Ovary (tissue), 9 donors: ENCODE data around the gene NDUFS8. TPM values are rescaled to one million over a fixed set of nuclear protein-coding genes. Genes with fewer than 3 reads are reported as not detected.
A peak's percentile ranks its signal among the peaks of the same experiment; 100 is the strongest.

Experiments
- DNase-seq, 5 donors: peaks; one replicate each; pipeline ENCODE4 v3.0.0-alpha.2; 2019 to 2020
- H3K27ac ChIP-seq, 2 donors: fragments of 200-600 bp; one replicate each; pipeline versions ENCODE4 v1.5.1 to v1.8.0; 2019 to 2022
- H3K27me3 ChIP-seq: fragments of 200-600 bp; one replicate; pipeline ENCODE4 v1.8.0; 2022
- H3K36me3 ChIP-seq: fragments of 200-600 bp; sonication (generic); one replicate; pipeline ENCODE4 v1.5.1; 2019
- H3K4me1 ChIP-seq: one replicate; pipeline ENCODE4 v1.8.1; 2013; ENCODE audit warnings: mild to moderate bottlenecking, moderate library complexity; ENCODE audit not compliant: insufficient read depth
- H3K4me3 ChIP-seq: fragments of 200-600 bp; sonication (generic); one replicate; pipeline ENCODE4 v1.5.1; 2017
- H3K9me3 ChIP-seq, 2 donors: fragments of 200-600 bp in 1 of 2; sonication (generic) in 1 of 2; one replicate each; pipeline versions ENCODE4 v1.5.1 to v1.8.1; 2013 to 2019; ENCODE audit warnings: mild to moderate bottlenecking in 1 of 2, moderate library complexity in 1 of 2
- EP300 ChIP-seq: sonication (generic); formaldehyde crosslinking; IDR thresholded peaks from one replicate; pipeline ENCODE4 v1.6.1; 2017; ENCODE audit warnings: antibody characterized with exemption
- POLR2A ChIP-seq: fragments of 450-650 bp; IDR thresholded peaks from one replicate; pipeline ENCODE4 v1.6.1; 2017; ENCODE audit warnings: antibody characterized with exemption, mild to moderate bottlenecking, moderate library complexity
- WGBS, 3 donors: extraction: QIAGEN DNeasy Blood & Tissue Kit in 1 of 3; methylation state at CpG; one replicate each; pipeline versions ENCODE4 v1.1.5 to v1.1.7; 2013 to 2017; 5-methylcytosine and 5-hydroxymethylcytosine counted together
- intact Hi-C, 4 donors: fragments of 100-400 bp; cut with DNase I; formaldehyde crosslinking; loops; one replicate each; pipeline versions ENCODE4 v1.11.0 to v1.15.1; 2022 to 2023
- polyA plus RNA-seq, 2 donors: library from polyadenylated mRNA; stranded (reverse); fragments of 200-250 nt in 1 of 2; fragments of 350-450 nt in 1 of 2; fragmentation: Illumina TruSeq in 1 of 2; extraction: RNeasy Lipid Tissue Mini Kit (QIAGEN cat#74804) in 1 of 2; gene quantifications; one replicate each; pipeline ENCODE4 v1.2.3, GENCODE V29; 2013 to 2014
- total RNA-seq, 7 donors: library from RNA; depleted of rRNA in 2 of 7; stranded (reverse); fragments of >200 nt in 2 of 7; fragmentation: NEBNext Ultra II Directional in 3 of 7; extraction: Animal tissue kit (Norgen Biotek cat#: 25700) in 3 of 7; gene quantifications; one replicate each; pipeline versions ENCODE4 v1.1.0 to v1.2.4, GENCODE V29; 2016 to 2023
- TF ChIP-seq, protein P1 (sequence below), 3 donors: fragments of 450-650 bp in 2 of 3; fragments of 200-600 bp in 1 of 3; IDR thresholded peaks; one replicate each; pipeline versions ENCODE4 v1.5.1 to v1.8.0; 2016 to 2022; ENCODE audit warnings: antibody characterized with exemption in 3 of 3, mild to moderate bottlenecking in 1 of 3
- donor health status: DM: no; HTN: no; CAD: no; lungs with moderate emphysema.
- donor health status: DM: no; HTN: no; CAD: no.
- donor health status: Bipolar disorder and iron deficiency.
- donor health status: DM: yes; HTN: yes; CAD: no.
- donor health status: DM: no; HTN: no; CAD: no.
- donor health status: DM: yes; HTN: yes; CAD: no.

Gene NDUFS8
- total and polyA plus RNA-seq, 9 donors, result 15.3 to 163 (median 101) TPM

DNA sequence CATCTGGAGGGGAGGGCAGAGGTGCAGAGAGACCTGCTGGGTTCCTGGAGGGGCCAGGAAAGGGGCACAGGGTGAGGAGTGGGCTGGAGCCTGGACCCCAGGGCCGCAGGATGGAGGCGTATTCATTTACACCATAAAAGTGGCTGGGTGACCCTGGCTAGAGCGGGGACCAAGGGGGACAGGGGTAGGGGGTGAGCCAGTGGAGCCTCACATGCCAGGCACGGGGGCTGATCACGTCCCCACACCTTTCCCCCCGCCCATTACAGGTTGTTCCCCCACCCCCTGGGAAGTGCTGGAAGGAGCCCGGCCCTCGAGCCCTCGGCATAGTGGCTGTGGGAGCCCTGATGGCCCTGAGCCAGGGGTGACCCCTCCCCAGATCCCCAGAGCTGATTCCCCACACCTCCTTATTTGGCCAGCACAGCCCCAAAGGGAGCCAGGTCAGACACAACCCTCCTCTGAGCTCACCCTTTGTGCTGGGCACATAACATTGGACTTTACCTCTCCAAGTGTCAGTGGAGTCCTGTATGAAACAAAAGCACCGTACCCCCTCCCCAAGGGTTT, 9.1 kb downstream of the NDUFS8 start:
- DNase-seq, result peak in 3 of 5 donors; percentile 40 to 63 (median 60)
- H3K36me3 ChIP-seq, result no peaks in the 10 kb centered on the region
- intact Hi-C loops, result loop anchor here (5.0 to 10.0 kb wide), 5 partner anchors 55 to 165 kb away; partner anchors contain the start of gene CHKA (in 1 of the 4)

DNA sequence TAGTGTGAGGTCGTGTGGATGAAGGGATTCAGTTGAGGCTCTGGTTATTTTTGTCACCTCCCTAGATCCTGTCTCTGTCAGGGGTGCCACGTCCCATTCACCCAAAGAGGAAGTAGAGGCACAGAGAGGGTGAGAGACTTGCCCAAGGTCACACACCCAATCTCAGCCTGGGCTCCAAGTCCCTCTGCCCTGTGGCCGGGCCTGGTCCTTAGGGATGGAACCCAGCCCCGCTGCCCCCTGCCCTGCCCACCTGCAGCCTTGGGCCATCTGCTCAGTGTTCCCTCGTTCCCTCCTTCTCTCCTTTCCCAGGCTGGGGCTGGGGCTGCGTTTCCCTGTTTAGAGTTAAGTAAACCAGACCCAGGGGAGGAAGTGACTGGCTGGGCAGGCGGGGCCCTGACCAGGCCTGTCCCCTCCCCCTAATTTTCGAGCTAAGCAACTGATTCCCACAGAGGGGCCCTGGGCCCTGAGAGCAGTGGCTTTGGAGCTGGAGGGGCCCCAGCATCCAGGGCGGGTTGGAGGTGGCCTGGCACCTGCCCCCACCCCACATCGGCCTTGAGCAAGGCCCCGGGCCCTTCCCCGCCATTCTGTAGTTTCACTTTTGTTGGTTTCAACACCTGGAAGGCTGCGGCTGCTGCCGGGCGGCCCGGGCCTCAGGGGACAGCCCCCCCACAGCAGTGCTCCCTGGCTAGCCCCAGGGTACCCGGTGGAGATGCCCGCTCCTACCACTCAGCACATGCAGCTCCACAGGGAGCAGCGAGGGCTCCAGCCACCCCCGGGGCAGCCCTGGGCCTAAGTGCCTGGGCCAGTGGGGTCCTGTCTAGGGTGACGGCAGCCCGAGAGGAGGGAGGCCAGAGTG, 9.8 kb downstream of the NDUFS8 start:
- intact Hi-C loops, result loop anchor here in 3 of 4 donors (10.0 kb wide), 3 partner anchors 54 to 164 kb away; no protein-coding TSS in a partner anchor
- Histone ChIP-seq H3K36me3 (no peaks in the 10 kb centered on the region), H3K4me1 (peaks cover 14% of the 10 kb centered on the region), H3K9me3 (no peaks in the 10 kb centered on the region), H3K27ac (peak overlapping the region; percentile 70 to 84), H3K4me3 (peak overlapping the region; percentile 72), H3K27me3 (no peaks in the 10 kb centered on the region)
- TF ChIP-seq, protein P1, sequence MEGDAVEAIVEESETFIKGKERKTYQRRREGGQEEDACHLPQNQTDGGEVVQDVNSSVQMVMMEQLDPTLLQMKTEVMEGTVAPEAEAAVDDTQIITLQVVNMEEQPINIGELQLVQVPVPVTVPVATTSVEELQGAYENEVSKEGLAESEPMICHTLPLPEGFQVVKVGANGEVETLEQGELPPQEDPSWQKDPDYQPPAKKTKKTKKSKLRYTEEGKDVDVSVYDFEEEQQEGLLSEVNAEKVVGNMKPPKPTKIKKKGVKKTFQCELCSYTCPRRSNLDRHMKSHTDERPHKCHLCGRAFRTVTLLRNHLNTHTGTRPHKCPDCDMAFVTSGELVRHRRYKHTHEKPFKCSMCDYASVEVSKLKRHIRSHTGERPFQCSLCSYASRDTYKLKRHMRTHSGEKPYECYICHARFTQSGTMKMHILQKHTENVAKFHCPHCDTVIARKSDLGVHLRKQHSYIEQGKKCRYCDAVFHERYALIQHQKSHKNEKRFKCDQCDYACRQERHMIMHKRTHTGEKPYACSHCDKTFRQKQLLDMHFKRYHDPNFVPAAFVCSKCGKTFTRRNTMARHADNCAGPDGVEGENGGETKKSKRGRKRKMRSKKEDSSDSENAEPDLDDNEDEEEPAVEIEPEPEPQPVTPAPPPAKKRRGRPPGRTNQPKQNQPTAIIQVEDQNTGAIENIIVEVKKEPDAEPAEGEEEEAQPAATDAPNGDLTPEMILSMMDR (IDR thresholded peaks at IDR 0.05), result no peak
- TF ChIP-seq POLR2A (peak; percentile 12), EP300 (no peak)
- peak; percentile 61 to 73 (median 70) for DNase-seq
- WGBS, 3 donors, result 10 to 12% (median 11%) methylated on average over 17 to 22 of the region's 22 CpGs

More for the DNA sequence above, 9.1 kb downstream of the NDUFS8 start:
- no peaks in the 10 kb centered on the region for H3K9me3 ChIP-seq
- peak overlapping the region; percentile 70 to 84 for H3K27ac ChIP-seq
- WGBS, 3 donors, result 37 to 51% (median 43%) methylated on average over 8 to 10 of the region's 10 CpGs
- peak overlapping the region; percentile 72 for H3K4me3 ChIP-seq
- H3K27me3 ChIP-seq, result no peaks in the 10 kb centered on the region
- TF ChIP-seq POLR2A (no peak), EP300 (no peak)
- TF ChIP-seq, protein P1 (IDR thresholded peaks at IDR 0.05), result no peak
- peaks cover 14% of the 10 kb centered on the region for H3K4me1 ChIP-seq

DNA sequence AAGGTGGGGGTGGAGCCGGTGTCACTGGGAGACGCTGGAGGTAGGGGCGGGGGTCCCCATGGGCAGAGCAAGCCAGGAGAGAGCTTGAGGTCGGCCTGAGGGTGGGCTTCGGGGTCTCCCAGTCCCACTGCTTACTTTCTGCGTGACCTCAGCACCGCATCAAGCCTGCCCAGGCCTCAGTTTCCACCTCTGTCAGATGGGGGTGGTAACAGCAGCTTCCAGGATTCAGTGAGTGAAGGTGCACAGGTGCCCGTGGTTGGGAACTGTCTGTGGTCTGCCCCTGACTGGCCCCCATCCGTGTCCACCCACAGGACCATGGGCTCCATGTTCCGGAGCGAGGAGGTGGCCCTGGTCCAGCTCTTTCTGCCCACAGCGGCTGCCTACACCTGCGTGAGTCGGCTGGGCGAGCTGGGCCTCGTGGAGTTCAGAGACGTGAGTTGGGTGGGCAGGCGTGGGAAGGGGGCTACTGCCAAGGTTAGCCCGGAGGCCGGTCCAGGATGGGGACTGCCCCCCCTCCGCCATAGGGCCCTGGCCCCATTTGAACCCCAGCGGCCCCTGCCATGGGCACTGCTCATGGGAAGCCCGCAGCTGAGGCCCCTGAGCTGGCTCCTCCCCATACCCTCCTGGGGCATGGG, 10.6 kb downstream of the NDUFS8 start:
- peaks cover 14% of the 10 kb centered on the region for H3K4me1 ChIP-seq
- WGBS, 3 donors, result 75 to 76% (median 75%) methylated on average over 19 to 23 of the region's 23 CpGs

More for the DNA sequence above, 10.6 kb downstream of the NDUFS8 start:
- TF ChIP-seq, protein P1 (IDR thresholded peaks at IDR 0.05), result no peak
- TF ChIP-seq POLR2A (no peak), EP300 (no peak)
- H3K9me3 ChIP-seq, result no peaks in the 10 kb centered on the region
- peak overlapping the region; percentile 72 for H3K4me3 ChIP-seq
- intact Hi-C loops, result loop anchor here in 3 of 4 donors (10.0 kb wide), 3 partner anchors 54 to 164 kb away; no protein-coding TSS in a partner anchor
- peak overlapping the region; percentile 70 to 84 for H3K27ac ChIP-seq
- H3K27me3 ChIP-seq, result no peaks in the 10 kb centered on the region
- no peaks in the 10 kb centered on the region for H3K36me3 ChIP-seq
- DNase-seq, result peak in 3 of 5 donors; percentile 34 to 51 (median 35)
